ENCODE results near the gene ARID1B.

GRCh38 chr6:156946370-156946936 lies 169.3 kb downstream of the ARID1B start:
- TF ChIP-seq GATA3 (IDR thresholded peaks at IDR 0.05; ENCODE audit: low read depth, low read length) (no peak), GATA2 (IDR thresholded peaks at IDR 0.05; ENCODE audit: low read depth, low read length) (no peak)
